Measurements from ENCODE around the gene MAL.

GRCh38 chr2:95058466-95058988 lies 33.0 kb downstream of the MAL start:
- no peak for TF ChIP-seq REST (IDR thresholded peaks at IDR 0.05; ENCODE audit: low read depth, low read length)
- no peak for TF ChIP-seq MXI1 (IDR thresholded peaks at IDR 0.05; ENCODE audit: low read depth, low read length)
- no peak for TF ChIP-seq YY1 (IDR thresholded peaks at IDR 0.05; ENCODE audit: low read depth)
- no peak for TF ChIP-seq CTCF (IDR thresholded peaks at IDR 0.05)
- no peak for TF ChIP-seq RCOR1 (IDR thresholded peaks at IDR 0.05; ENCODE audit: low read length)
- TF ChIP-seq RXRA (IDR thresholded peaks at IDR 0.05; ENCODE audit: borderline replicate concordance, low read depth) = no peak
- TF ChIP-seq EP300 (IDR thresholded peaks at IDR 0.05; ENCODE audit: borderline replicate concordance in 1 of 2, low read depth in 1 of 2, low read length in 1 of 2) = no peak
- no peak for TF ChIP-seq ZBTB33 (IDR thresholded peaks at IDR 0.05; ENCODE audit: borderline replicate concordance, low read depth)
- TF ChIP-seq FOXJ3 (CRISPR knock-in tag; IDR thresholded peaks at IDR 0.05) = no peak
- TF ChIP-seq USF1 (IDR thresholded peaks at IDR 0.05; ENCODE audit: borderline replicate concordance, low read depth) = no peak

Measured in SK-N-SH (cell line).